ENCODE data around the gene GRM2.

Gene GRM2

DNA sequence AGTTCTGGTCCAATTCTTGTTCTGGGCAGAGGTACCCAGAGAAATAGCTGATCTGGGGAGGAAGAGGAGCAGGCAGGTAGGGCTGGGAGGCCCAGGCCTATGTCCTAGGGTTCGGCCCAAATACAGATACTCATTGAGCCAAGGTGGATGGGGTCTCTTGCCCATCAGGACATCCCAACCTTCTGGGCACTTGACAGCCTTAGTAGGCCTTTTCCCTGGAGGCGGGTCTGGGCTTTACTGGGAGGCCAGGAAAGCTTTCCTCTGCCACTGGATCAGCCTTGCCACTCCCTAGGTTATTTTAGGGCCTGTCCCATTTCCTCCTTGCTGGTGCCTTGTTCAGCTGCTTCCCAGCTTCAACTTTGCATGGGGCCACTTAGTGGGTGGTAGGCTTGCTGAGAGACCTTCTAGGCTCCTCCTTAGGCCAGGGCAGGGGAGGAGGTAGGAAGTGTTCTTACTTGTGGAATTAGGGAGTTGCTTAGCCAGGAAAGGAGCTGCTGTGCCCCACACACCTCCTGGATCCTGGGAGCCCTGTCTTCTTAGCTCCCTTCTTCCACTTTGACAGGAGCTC, 26.1 kb upstream of the GRM2 start:
- Histone ChIP-seq H3K36me3 (ENCODE audit: insufficient read depth, low read length) (peaks cover 95% of the 10 kb centered on the region), H3K4me3 (ENCODE audit: low read depth in 1 of 2, low read length in 2 of 2) (no peak overlapping the region), H3K9me3 (ENCODE audit: insufficient read depth, low read length, severe bottlenecking) (no peaks in the 10 kb centered on the region), H3K9ac (ENCODE audit: low read depth, low read length) (no peak overlapping the region), H3K79me2 (ENCODE audit: insufficient read depth, low read length) (peaks cover 48% of the 10 kb centered on the region), H3K4me2 (ENCODE audit: insufficient read depth, low read length) (peak overlapping the region; percentile 25; the same call in 1 of the 2 replicates), H2AFZ (ENCODE audit: low read depth, low read length) (no peak overlapping the region), H3K4me1 (ENCODE audit: insufficient read depth, low read length) (peaks cover 28% of the 10 kb centered on the region), H3K27me3 (ENCODE audit: insufficient read depth, low read length, poor library complexity) (no peaks in the 10 kb centered on the region), H3K27ac (ENCODE audit: low read length) (peak overlapping the region; percentile 67), H4K20me1 (ENCODE audit: insufficient read depth, low read length) (peaks cover 82% of the 10 kb centered on the region)
- DNase-seq (no peak), ATAC-seq (ENCODE audit: insufficient read depth, low read depth) (no peak)
- TF ChIP-seq, protein P1, sequence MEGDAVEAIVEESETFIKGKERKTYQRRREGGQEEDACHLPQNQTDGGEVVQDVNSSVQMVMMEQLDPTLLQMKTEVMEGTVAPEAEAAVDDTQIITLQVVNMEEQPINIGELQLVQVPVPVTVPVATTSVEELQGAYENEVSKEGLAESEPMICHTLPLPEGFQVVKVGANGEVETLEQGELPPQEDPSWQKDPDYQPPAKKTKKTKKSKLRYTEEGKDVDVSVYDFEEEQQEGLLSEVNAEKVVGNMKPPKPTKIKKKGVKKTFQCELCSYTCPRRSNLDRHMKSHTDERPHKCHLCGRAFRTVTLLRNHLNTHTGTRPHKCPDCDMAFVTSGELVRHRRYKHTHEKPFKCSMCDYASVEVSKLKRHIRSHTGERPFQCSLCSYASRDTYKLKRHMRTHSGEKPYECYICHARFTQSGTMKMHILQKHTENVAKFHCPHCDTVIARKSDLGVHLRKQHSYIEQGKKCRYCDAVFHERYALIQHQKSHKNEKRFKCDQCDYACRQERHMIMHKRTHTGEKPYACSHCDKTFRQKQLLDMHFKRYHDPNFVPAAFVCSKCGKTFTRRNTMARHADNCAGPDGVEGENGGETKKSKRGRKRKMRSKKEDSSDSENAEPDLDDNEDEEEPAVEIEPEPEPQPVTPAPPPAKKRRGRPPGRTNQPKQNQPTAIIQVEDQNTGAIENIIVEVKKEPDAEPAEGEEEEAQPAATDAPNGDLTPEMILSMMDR (IDR thresholded peaks at IDR 0.05; ENCODE audit: borderline replicate concordance, extremely low read depth, low read length, poor library complexity, severe bottlenecking), result no peak
- TF ChIP-seq EZH2 (IDR thresholded peaks at IDR 0.05; ENCODE audit: borderline replicate concordance, low read depth, low read length, severe bottlenecking), result no peak

DNA sequence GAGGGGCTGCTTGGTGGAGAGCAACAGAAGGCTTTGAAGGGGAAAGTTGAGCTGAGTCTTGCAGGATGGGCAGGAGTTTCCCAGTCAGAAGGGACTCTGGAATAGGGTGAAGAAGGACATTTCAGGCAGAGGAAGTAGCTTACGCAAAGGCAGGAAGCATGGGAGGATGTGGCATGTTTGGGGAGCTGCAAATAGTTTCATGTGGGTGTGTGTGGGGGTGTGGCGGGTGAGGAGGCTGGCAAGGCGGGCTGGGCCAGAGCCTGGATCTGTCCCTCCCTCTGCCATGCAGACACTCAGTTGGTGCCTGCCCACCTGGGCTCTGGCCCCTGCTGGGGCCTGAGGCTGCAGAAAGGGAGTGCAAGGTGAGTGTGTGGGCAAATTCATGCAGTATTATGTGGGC, 25.4 kb upstream of the GRM2 start:
- peak; percentile 73 for DNase-seq
- Histone ChIP-seq H3K4me2 (ENCODE audit: insufficient read depth, low read length) (peak overlapping the region; percentile 25; the same call in 1 of the 2 replicates), H3K27ac (ENCODE audit: low read length) (peak overlapping the region; percentile 67), H4K20me1 (ENCODE audit: insufficient read depth, low read length) (peaks cover 84% of the 10 kb centered on the region), H3K4me3 (ENCODE audit: low read depth in 1 of 2, low read length in 2 of 2) (no peak overlapping the region), H3K27me3 (ENCODE audit: insufficient read depth, low read length, poor library complexity) (no peaks in the 10 kb centered on the region), H3K9me3 (ENCODE audit: insufficient read depth, low read length, severe bottlenecking) (no peaks in the 10 kb centered on the region), H2AFZ (ENCODE audit: low read depth, low read length) (no peak overlapping the region), H3K36me3 (ENCODE audit: insufficient read depth, low read length) (peaks cover 95% of the 10 kb centered on the region), H3K79me2 (ENCODE audit: insufficient read depth, low read length) (peaks cover 43% of the 10 kb centered on the region), H3K9ac (ENCODE audit: low read depth, low read length) (no peak overlapping the region), H3K4me1 (ENCODE audit: insufficient read depth, low read length) (peaks cover 35% of the 10 kb centered on the region)
- no peak for TF ChIP-seq EZH2 (IDR thresholded peaks at IDR 0.05; ENCODE audit: borderline replicate concordance, low read depth, low read length, severe bottlenecking)
- TF ChIP-seq, protein P1 (IDR thresholded peaks at IDR 0.05; ENCODE audit: borderline replicate concordance, extremely low read depth, low read length, poor library complexity, severe bottlenecking), result no peak
- peak; percentile 72 for ATAC-seq (ENCODE audit: insufficient read depth, low read depth)

DNA sequence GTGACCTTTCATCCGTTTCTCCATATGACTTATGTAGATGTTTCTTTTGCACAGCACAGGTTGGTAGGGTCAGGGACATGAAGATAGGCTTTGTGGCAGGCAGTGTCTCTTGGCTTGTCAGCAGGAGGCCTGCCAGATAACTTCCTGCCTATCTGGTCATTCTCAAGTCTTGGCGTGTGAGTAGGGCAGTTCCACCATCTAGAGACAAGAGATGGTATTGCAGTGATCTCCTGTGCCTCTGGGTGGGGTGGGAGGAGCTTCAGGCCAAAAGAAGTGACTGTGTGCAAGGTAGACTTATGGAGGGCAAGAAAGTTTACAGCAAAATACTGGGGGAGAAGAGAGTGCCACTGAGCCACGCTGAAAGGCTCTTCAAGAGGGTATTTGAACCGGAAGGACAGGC, 24.8 kb upstream of the GRM2 start:
- H3K27ac ChIP-seq (ENCODE audit: low read length), result peak overlapping the region; percentile 67; the same call in 1 of the 2 replicates
- H2AFZ ChIP-seq (ENCODE audit: low read depth, low read length), result no peak overlapping the region
- no peak overlapping the region for H3K9ac ChIP-seq (ENCODE audit: low read depth, low read length)
- peaks cover 80% of the 10 kb centered on the region for H4K20me1 ChIP-seq (ENCODE audit: insufficient read depth, low read length)
- H3K79me2 ChIP-seq (ENCODE audit: insufficient read depth, low read length), result peaks cover 41% of the 10 kb centered on the region
- ATAC-seq (ENCODE audit: insufficient read depth, low read depth) (peak; percentile 67), DNase-seq (peak; percentile 78)
- TF ChIP-seq, protein P1 (IDR thresholded peaks at IDR 0.05; ENCODE audit: borderline replicate concordance, extremely low read depth, low read length, poor library complexity, severe bottlenecking), result peak; percentile 87
- TF ChIP-seq EZH2 (IDR thresholded peaks at IDR 0.05; ENCODE audit: borderline replicate concordance, low read depth, low read length, severe bottlenecking), result no peak
- no peak overlapping the region for H3K4me2 ChIP-seq (ENCODE audit: insufficient read depth, low read length)
- H3K9me3 ChIP-seq (ENCODE audit: insufficient read depth, low read length, severe bottlenecking), result no peaks in the 10 kb centered on the region
- H3K4me3 ChIP-seq (ENCODE audit: low read depth in 1 of 2, low read length in 2 of 2), result no peak overlapping the region
- H3K27me3 ChIP-seq (ENCODE audit: insufficient read depth, low read length, poor library complexity), result no peaks in the 10 kb centered on the region
- peaks cover 96% of the 10 kb centered on the region for H3K36me3 ChIP-seq (ENCODE audit: insufficient read depth, low read length)
- H3K4me1 ChIP-seq (ENCODE audit: insufficient read depth, low read length), result peaks cover 41% of the 10 kb centered on the region

Data from DND-41 (cell line).